HuH-7.5 (cell line): ENCODE results near the gene SYNGAP1.

Experiments
- DNase-seq: peaks from one replicate; pipeline ENCODE4 v3.0.0; 2011; ENCODE audit warnings: low spot score

SYNGAP1 gene

GRCh38 chr6:33421344-33421643 lies 1.4 kb downstream of the SYNGAP1 start:
- DNase-seq: no peak

GRCh38 chr6:33423777-33424176 lies 3.9 kb downstream of the SYNGAP1 start:
- DNase-seq: no peak

- DNase-seq: no peak
Measured at GRCh38 chr6:33424855-33425667, 5.2 kb downstream of the SYNGAP1 start.

GRCh38 chr6:33425668-33426577 lies 6.1 kb downstream of the SYNGAP1 start:
- DNase-seq: peak; percentile 89

- DNase-seq: no peak
Measured at GRCh38 chr6:33426590-33427511, 7.0 kb downstream of the SYNGAP1 start.

GRCh38 chr6:33427585-33428223 lies 7.8 kb downstream of the SYNGAP1 start:
- DNase-seq: peak; percentile 61

GRCh38 chr6:33428224-33428965 lies 8.5 kb downstream of the SYNGAP1 start:
- DNase-seq: peak; percentile 93

- DNase-seq: no peak
Measured at GRCh38 chr6:33428966-33429749, 9.3 kb downstream of the SYNGAP1 start.

- no peak for DNase-seq
Measured at GRCh38 chr6:33429750-33430052, 9.8 kb downstream of the SYNGAP1 start.

- no peak for DNase-seq
Measured at GRCh38 chr6:33430334-33430733, 10.5 kb downstream of the SYNGAP1 start.

- peak; percentile 51 for DNase-seq
Measured at GRCh38 chr6:33430991-33431879, 11.4 kb downstream of the SYNGAP1 start.

- DNase-seq: no peak
Measured at GRCh38 chr6:33431880-33432541, 12.1 kb downstream of the SYNGAP1 start.

- DNase-seq: no peak
Measured at GRCh38 chr6:33432546-33432945, 12.7 kb downstream of the SYNGAP1 start.

GRCh38 chr6:33433001-33433543 lies 13.2 kb downstream of the SYNGAP1 start:
- DNase-seq: no peak

- DNase-seq: no peak
Measured at GRCh38 chr6:33433544-33434191, 13.8 kb downstream of the SYNGAP1 start.

- DNase-seq: no peak
Measured at GRCh38 chr6:33434961-33435360, 15.1 kb downstream of the SYNGAP1 start.

GRCh38 chr6:33437666-33438065 lies 17.8 kb downstream of the SYNGAP1 start:
- no peak for DNase-seq
